Rectal smooth muscle tissue (tissue), 1 donor: ENCODE results near the gene DDX1.

ENCODE experiments used
- H3K27ac ChIP-seq: one replicate; pipeline ENCODE4 v1.7.0; 2013; ENCODE audit warnings: low read depth, low read length, inconsistent platforms
- H3K27me3 ChIP-seq: one replicate; pipeline ENCODE4 v1.7.0; 2013; ENCODE audit warnings: low read length; ENCODE audit not compliant: control insufficient read depth, insufficient read depth
- H3K36me3 ChIP-seq: one replicate; pipeline ENCODE4 v1.7.0; 2013; ENCODE audit warnings: low read length; ENCODE audit not compliant: control insufficient read depth, insufficient read depth
- H3K4me1 ChIP-seq: one replicate; pipeline ENCODE4 v1.7.0; 2013; ENCODE audit warnings: low read length; ENCODE audit not compliant: control insufficient read depth, insufficient read depth
- H3K4me3 ChIP-seq: one replicate; pipeline ENCODE4 v1.7.0; 2013; ENCODE audit warnings: low read length
- H3K9ac ChIP-seq: one replicate; pipeline ENCODE4 v1.7.0; 2013; ENCODE audit warnings: low read length

Gene DDX1

GRCh38 chr2:15591373-15591691, 336 bp upstream of the DDX1 start:
- Histone ChIP-seq H3K9ac (peak overlapping the region; percentile 47), H3K27me3 (no peaks in the 10 kb centered on the region), H3K36me3 (peaks cover 6% of the 10 kb centered on the region), H3K27ac (peak overlapping the region; percentile 92), H3K4me3 (peak overlapping the region; percentile 93), H3K4me1 (peaks cover 7% of the 10 kb centered on the region)

- Histone ChIP-seq H3K9ac (no peak overlapping the region), H3K27me3 (no peaks in the 10 kb centered on the region), H3K4me1 (peaks cover 7% of the 10 kb centered on the region), H3K27ac (no peak overlapping the region), H3K4me3 (peak overlapping the region; percentile 2), H3K36me3 (peaks cover 8% of the 10 kb centered on the region)
These were observed 1.6 kb downstream of the DDX1 start for GRCh38 chr2:15593327-15593705.

- no peaks in the 10 kb centered on the region for H3K27me3 ChIP-seq
- H3K4me1 ChIP-seq: peaks cover 7% of the 10 kb centered on the region
- no peak overlapping the region for H3K9ac ChIP-seq
- H3K27ac ChIP-seq: no peak overlapping the region
- H3K4me3 ChIP-seq: no peak overlapping the region
- peaks cover 10% of the 10 kb centered on the region for H3K36me3 ChIP-seq
These were observed 2.9 kb downstream of the DDX1 start for GRCh38 chr2:15594291-15595256.

- Histone ChIP-seq H3K27me3 (no peaks in the 10 kb centered on the region), H3K36me3 (peaks cover 16% of the 10 kb centered on the region), H3K4me1 (peaks cover 7% of the 10 kb centered on the region)
These were observed 3.8 kb downstream of the DDX1 start for GRCh38 chr2:15595342-15595905.

GRCh38 chr2:15595936-15596335, 4.3 kb downstream of the DDX1 start:
- H3K27me3 ChIP-seq: no peaks in the 10 kb centered on the region
- H3K4me3 ChIP-seq: no peak overlapping the region
- H3K9ac ChIP-seq: no peak overlapping the region
- H3K27ac ChIP-seq: no peak overlapping the region
- H3K4me1 ChIP-seq: peaks cover 7% of the 10 kb centered on the region
- peaks cover 19% of the 10 kb centered on the region for H3K36me3 ChIP-seq

More at GRCh38 chr2:15595342-15595905, 3.8 kb downstream of the DDX1 start:
- H3K4me3 ChIP-seq: no peak overlapping the region
- no peak overlapping the region for H3K27ac ChIP-seq
- no peak overlapping the region for H3K9ac ChIP-seq

GRCh38 chr2:15596350-15596749, 4.7 kb downstream of the DDX1 start:
- H3K9ac ChIP-seq: no peak overlapping the region
- no peak overlapping the region for H3K4me3 ChIP-seq
- H3K27ac ChIP-seq: no peak overlapping the region
- peaks cover 23% of the 10 kb centered on the region for H3K36me3 ChIP-seq
- peaks cover 3% of the 10 kb centered on the region for H3K4me1 ChIP-seq
- H3K27me3 ChIP-seq: no peaks in the 10 kb centered on the region

GRCh38 chr2:15596968-15597367, 5.3 kb downstream of the DDX1 start:
- Histone ChIP-seq H3K4me3 (no peak overlapping the region), H3K27ac (no peak overlapping the region), H3K36me3 (peaks cover 24% of the 10 kb centered on the region), H3K4me1 (peaks cover 3% of the 10 kb centered on the region), H3K9ac (no peak overlapping the region), H3K27me3 (no peaks in the 10 kb centered on the region)

GRCh38 chr2:15599994-15600393, 8.3 kb downstream of the DDX1 start:
- Histone ChIP-seq H3K36me3 (peaks cover 41% of the 10 kb centered on the region), H3K9ac (no peak overlapping the region), H3K4me1 (no peaks in the 10 kb centered on the region), H3K4me3 (no peak overlapping the region), H3K27ac (no peak overlapping the region), H3K27me3 (no peaks in the 10 kb centered on the region)

- Histone ChIP-seq H3K27me3 (no peaks in the 10 kb centered on the region), H3K9ac (no peak overlapping the region), H3K4me3 (no peak overlapping the region), H3K4me1 (no peaks in the 10 kb centered on the region), H3K27ac (no peak overlapping the region), H3K36me3 (peaks cover 50% of the 10 kb centered on the region)
These were observed 10.0 kb downstream of the DDX1 start for GRCh38 chr2:15601681-15602080.

GRCh38 chr2:15602393-15602792, 10.7 kb downstream of the DDX1 start:
- Histone ChIP-seq H3K27me3 (no peaks in the 10 kb centered on the region), H3K27ac (no peak overlapping the region), H3K9ac (no peak overlapping the region), H3K36me3 (peaks cover 48% of the 10 kb centered on the region), H3K4me1 (no peaks in the 10 kb centered on the region), H3K4me3 (no peak overlapping the region)

- Histone ChIP-seq H3K27ac (no peak overlapping the region), H3K4me3 (no peak overlapping the region), H3K27me3 (no peaks in the 10 kb centered on the region), H3K36me3 (peaks cover 48% of the 10 kb centered on the region), H3K4me1 (no peaks in the 10 kb centered on the region), H3K9ac (no peak overlapping the region)
These were observed 11.5 kb downstream of the DDX1 start for GRCh38 chr2:15603044-15603765.

GRCh38 chr2:15603948-15604347, 12.3 kb downstream of the DDX1 start:
- Histone ChIP-seq H3K27me3 (no peaks in the 10 kb centered on the region), H3K27ac (no peak overlapping the region), H3K9ac (no peak overlapping the region), H3K4me3 (no peak overlapping the region), H3K36me3 (peaks cover 50% of the 10 kb centered on the region), H3K4me1 (no peaks in the 10 kb centered on the region)
